Esophagus muscularis mucosa (tissue), 4 donors: ENCODE measurements around the gene AWAT2. TPM values are rescaled to one million over a fixed set of nuclear protein-coding genes. Genes with fewer than 3 reads are reported as not detected.

Source experiments
- DNase-seq: peaks from one replicate; pipeline ENCODE4 v3.0.0-alpha.2; 2017; ENCODE audit errors: extremely low spot score
- H3K27ac ChIP-seq, 4 donors: fragments of 200-600 bp; sonication (generic); replicated peaks in 1 of 4; 1 replicate in 3 of 4; 2 replicates in 1 of 4; pipeline ENCODE4 v1.5.1; 2016 to 2019; ENCODE audit warnings: mild to moderate bottlenecking in 1 of 4
- H3K27me3 ChIP-seq, 4 donors: fragments of 200-600 bp; sonication (generic); one replicate each; pipeline versions ENCODE4 v1.5.1 to v1.6.0; 2016 to 2019
- H3K36me3 ChIP-seq, 4 donors: fragments of 200-600 bp; sonication (generic); one replicate each; pipeline ENCODE4 v1.5.1; 2016 to 2019
- H3K4me1 ChIP-seq, 4 donors: fragments of 200-600 bp; sonication (generic); one replicate each; pipeline ENCODE4 v1.5.1; 2016 to 2019
- H3K4me3 ChIP-seq, 4 donors: fragments of 200-600 bp; sonication (generic); 1 replicate in 2 of 4; 2 replicates in 2 of 4; pipeline ENCODE4 v1.5.1; 2016 to 2019; ENCODE audit warnings: mild to moderate bottlenecking in 4 of 4, moderate library complexity in 1 of 4
- H3K9me3 ChIP-seq, 4 donors: fragments of 200-600 bp; sonication (generic); 1 replicate in 3 of 4; 2 replicates in 1 of 4; pipeline ENCODE4 v1.5.1; 2016 to 2019
- CTCF ChIP-seq, 3 experiments: fragments of 200-600 bp in 2 of 3; fragments of 450-650 bp in 1 of 3; sonication (generic) in 2 of 3; IDR thresholded peaks; one replicate each; pipeline ENCODE4 v1.5.1; 2017 to 2019; ENCODE audit warnings: antibody characterized with exemption in 3 of 3, mild to moderate bottlenecking in 2 of 3, moderate library complexity in 1 of 3
- EP300 ChIP-seq: sonication (generic); formaldehyde crosslinking; IDR thresholded peaks from one replicate; pipeline ENCODE4 v1.6.1; 2017; ENCODE audit warnings: antibody characterized with exemption
- POLR2A ChIP-seq: fragments of 450-650 bp; IDR thresholded peaks from one replicate; pipeline ENCODE4 v1.6.1; 2017; ENCODE audit warnings: antibody characterized with exemption, moderate library complexity, mild to moderate bottlenecking, low read depth
- POLR2AphosphoS5 ChIP-seq, 2 donors: sonication (generic); formaldehyde crosslinking; IDR thresholded peaks; one replicate each; pipeline ENCODE4 v1.6.1; 2017; ENCODE audit warnings: antibody characterized with exemption in 2 of 2
- WGBS: methylation state at CpG from one replicate; pipeline ENCODE4 v1.1.5; 2018; 5-methylcytosine and 5-hydroxymethylcytosine counted together
- intact Hi-C: fragments of 100-400 bp; cut with DNase I; formaldehyde crosslinking; loops from one replicate; pipeline ENCODE4 v1.15.1; 2023
- total RNA-seq, 4 donors: library from RNA; depleted of rRNA; stranded (reverse); fragments of >200 nt; gene quantifications; one replicate each; pipeline versions ENCODE4 v1.1.0 to v1.2.1, GENCODE V29; 2016

AWAT2 gene
- total RNA-seq, 4 donors from 2014 or later = not detected

- intact Hi-C loops = no loop called here
- Histone ChIP-seq H3K4me3 (no peak overlapping the region), H3K27ac (no peak overlapping the region), H3K27me3 (no peaks in the 10 kb centered on the region), H3K36me3 (peaks cover 0 to 4% (median 0%) of the 10 kb centered on the region in 4 donors), H3K4me1 (peaks cover 0 to 7% (median 3%) of the 10 kb centered on the region in 4 donors), H3K9me3 (no peaks in the 10 kb centered on the region)
- TF ChIP-seq POLR2AphosphoS5 (IDR thresholded peaks at IDR 0.05) (no peak), CTCF (IDR thresholded peaks at IDR 0.05) (peak; percentile 7 to 51 (median 38)), EP300 (no peak)
- 70% methylated on average over 10 of the region's 10 CpGs for WGBS
- no peak for DNase-seq
These were observed 16.2 kb downstream of the AWAT2 start for GRCh38 chrX:70033348-70034051.

- 50% methylated on average over 2 of the region's 2 CpGs for WGBS
- H3K27me3 ChIP-seq = no peaks in the 10 kb centered on the region
- no peaks in the 10 kb centered on the region for H3K9me3 ChIP-seq
- H3K4me1 ChIP-seq = peaks cover 0 to 7% (median 3%) of the 10 kb centered on the region in 4 donors
- intact Hi-C loops = no loop called here
- H3K4me3 ChIP-seq = no peak overlapping the region
- peaks cover 0 to 4% (median 0%) of the 10 kb centered on the region in 4 donors for H3K36me3 ChIP-seq
- TF ChIP-seq POLR2AphosphoS5 (IDR thresholded peaks at IDR 0.05) = no peak
- TF ChIP-seq CTCF (IDR thresholded peaks at IDR 0.05) = no peak
- TF ChIP-seq POLR2A = no peak
- TF ChIP-seq EP300 = no peak
- no peak overlapping the region for H3K27ac ChIP-seq
- no peak for DNase-seq
These were observed 16.9 kb downstream of the AWAT2 start for GRCh38 chrX:70032792-70033191.

DNA sequence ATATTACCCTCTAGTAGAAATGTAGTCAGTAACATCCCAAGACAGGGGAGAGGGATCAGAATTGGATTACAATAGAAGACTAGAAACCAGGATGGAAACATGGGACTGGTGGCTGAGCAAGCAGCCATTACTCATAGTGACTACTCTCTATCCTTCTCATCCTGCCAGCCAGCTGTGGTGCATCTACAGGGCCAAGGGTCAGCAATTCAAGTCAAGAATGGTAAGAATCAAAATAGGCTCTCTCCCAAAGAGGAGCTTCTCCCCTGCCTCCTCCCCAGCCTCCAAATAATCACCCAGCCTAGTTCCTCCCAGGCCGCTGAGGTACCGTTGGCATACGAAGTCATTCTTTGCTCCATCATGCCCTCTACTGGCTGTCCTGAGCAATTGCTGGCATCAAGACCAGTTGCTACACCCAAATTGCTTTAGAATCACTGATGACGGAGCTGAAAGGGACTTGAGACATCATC lies 19.4 kb downstream of the AWAT2 start:
- peaks cover 0 to under 1% (median 0%) of the 10 kb centered on the region in 4 donors for H3K36me3 ChIP-seq
- WGBS = 5% methylated on average over 4 of the region's 4 CpGs
- H3K27me3 ChIP-seq = no peaks in the 10 kb centered on the region
- no peak overlapping the region for H3K4me3 ChIP-seq
- DNase-seq = no peak
- peak; percentile 65 to 73 (median 68) for TF ChIP-seq CTCF (IDR thresholded peaks at IDR 0.05)
- no peak for TF ChIP-seq POLR2AphosphoS5 (IDR thresholded peaks at IDR 0.05)
- TF ChIP-seq EP300 = no peak
- TF ChIP-seq POLR2A = no peak
- H3K9me3 ChIP-seq = no peaks in the 10 kb centered on the region
- no peak overlapping the region for H3K27ac ChIP-seq
- intact Hi-C loops = no loop called here
- H3K4me1 ChIP-seq = peaks cover 0 to 12% (median 7%) of the 10 kb centered on the region in 4 donors

DNA sequence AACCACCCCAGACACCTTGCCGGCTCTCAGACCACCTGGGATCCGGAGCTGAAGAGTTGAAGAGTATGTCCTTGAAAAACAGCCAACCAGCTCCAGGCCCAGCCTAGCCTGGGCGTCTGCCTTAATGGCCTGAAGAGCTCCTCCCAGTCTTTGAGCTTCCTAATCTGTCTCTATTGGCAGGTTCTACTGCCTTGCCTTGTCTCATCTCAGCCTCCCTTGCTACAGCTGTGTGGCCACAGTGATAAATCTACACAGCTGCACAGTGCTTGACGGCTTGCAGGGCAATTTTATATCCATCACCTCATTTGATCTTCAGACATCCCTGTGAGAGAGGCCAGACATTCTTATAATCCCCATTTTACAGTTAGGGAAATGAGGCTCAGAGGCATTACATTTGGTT lies 19.9 kb downstream of the AWAT2 start:
- DNase-seq = no peak
- H3K36me3 ChIP-seq = no peaks in the 10 kb centered on the region
- peaks cover 0 to 16% (median 11%) of the 10 kb centered on the region in 4 donors for H3K4me1 ChIP-seq
- 45% methylated on average over 4 of the region's 4 CpGs for WGBS
- TF ChIP-seq POLR2AphosphoS5 (IDR thresholded peaks at IDR 0.05) (no peak), CTCF (IDR thresholded peaks at IDR 0.05) (no peak), EP300 (no peak), POLR2A (no peak)
- intact Hi-C loops = loop anchor here (5.0 kb wide), 2 partner anchors 413 to 493 kb away; partner anchors contain the start of gene EDA
- no peak overlapping the region for H3K27ac ChIP-seq
- no peaks in the 10 kb centered on the region for H3K27me3 ChIP-seq
- no peak overlapping the region for H3K4me3 ChIP-seq
- no peaks in the 10 kb centered on the region for H3K9me3 ChIP-seq
